Activated CD4-positive, alpha-beta T cell treated with anti-CD3 and anti-CD28 coated beads, Interleukin-2, amount 10 ng/mL, durations not matched to agents 24 days and 14 days (primary cell): Measurements from ENCODE around the gene GSC. TPM values are rescaled to one million over a fixed set of nuclear protein-coding genes. Genes with fewer than 3 reads are reported as not detected.
"Not testable (repeated sequence)": the region's sequence is repeated elsewhere in the genome, so short reads cannot be mapped to it uniquely, and the experiment has no call there.

Experiments used
- DNase-seq: peaks from one replicate; pipeline ENCODE4 v3.0.0; 2022
- H3K27ac Mint-ChIP-seq: one replicate; pipeline ENCODE4 v1.8.0; 2022; ENCODE audit warnings: mild to moderate bottlenecking, mixed read lengths
- H3K27me3 Mint-ChIP-seq: one replicate; pipeline ENCODE4 v1.8.0; 2022; ENCODE audit warnings: mixed read lengths
- H3K36me3 Mint-ChIP-seq: one replicate; pipeline ENCODE4 v1.8.0; 2022; ENCODE audit warnings: low read depth, mild to moderate bottlenecking, mixed read lengths
- H3K4me1 Mint-ChIP-seq: one replicate; pipeline ENCODE4 v1.8.0; 2021; ENCODE audit warnings: mixed read lengths
- H3K4me3 Mint-ChIP-seq: one replicate; pipeline ENCODE4 v1.8.0; 2022; ENCODE audit warnings: mild to moderate bottlenecking, moderate library complexity, mixed read lengths
- H3K9me3 Mint-ChIP-seq: one replicate; pipeline ENCODE4 v1.8.0; 2021; ENCODE audit warnings: mixed read lengths
- intact Hi-C: fragments of 100-400 bp; cut with micrococcal nuclease; formaldehyde crosslinking; loops from one replicate; pipeline ENCODE4 v1.15.1; 2023
- total RNA-seq: library from RNA; stranded (reverse); gene quantifications from 2 replicates; pipeline ENCODE4 v1.2.3, GENCODE V29; 2022

GSC gene
- total RNA-seq, result not detected in 2 replicates

DNA sequence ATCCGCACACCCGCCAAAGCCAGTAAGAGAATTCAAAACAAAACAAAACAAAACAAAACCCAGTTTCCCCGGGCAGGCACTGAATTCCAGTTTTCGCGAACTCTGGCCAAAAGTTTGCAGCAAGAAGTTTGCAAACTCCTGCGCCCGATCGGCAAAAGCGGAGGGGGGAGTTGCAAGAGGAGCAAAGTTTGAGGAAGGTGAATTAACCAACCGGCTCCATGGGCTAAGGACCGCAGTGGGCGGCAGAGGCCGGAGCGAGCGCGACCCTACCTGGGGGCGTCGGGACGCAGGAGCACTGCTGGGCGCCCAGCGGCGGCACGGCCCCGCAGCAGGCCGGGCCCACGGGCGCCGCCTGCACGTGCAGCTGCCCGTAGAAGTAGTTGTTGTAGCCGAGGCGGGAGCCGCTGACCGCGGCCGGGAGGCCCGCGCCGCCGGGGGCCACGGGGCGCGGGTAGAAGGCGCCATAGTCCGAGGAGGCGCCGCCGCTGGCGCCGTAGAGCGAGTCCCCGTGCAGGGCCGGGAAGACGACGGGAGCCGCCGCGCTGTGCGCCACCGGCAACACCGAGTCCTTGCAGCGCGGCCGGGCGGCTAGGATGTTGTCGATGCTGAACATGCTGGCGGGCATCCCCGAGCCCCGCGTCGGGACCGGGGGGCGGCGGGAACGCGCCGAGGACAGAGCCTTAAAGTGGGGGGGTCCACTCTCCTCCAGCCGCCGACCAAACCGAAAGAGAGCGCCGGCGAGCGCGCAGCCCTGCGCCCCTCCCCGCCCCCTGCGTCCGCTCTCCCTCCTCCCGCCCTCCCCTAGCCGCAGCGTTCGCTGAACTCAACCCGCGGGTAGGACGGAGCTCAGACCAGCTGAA lies at the start of gene GSC:
Gene GSC (minus strand): TSS at position 723 of the 860 bp plus-strand sequence. CDS start 98 bp downstream, at position 625.
- DNase-seq, result peak; percentile 69
- Mint-ChIP-seq H3K9me3 (peaks cover 20% of the 10 kb centered on the region), H3K36me3 (peaks cover 7% of the 10 kb centered on the region), H3K4me3 (peak within 1 kb of the TSS; percentile 66), H3K27me3 (peaks cover 86% of the 10 kb centered on the region), H3K27ac (peak within 1 kb of the TSS; percentile 54), H3K4me1 (peaks cover 9% of the 10 kb centered on the region)
- intact Hi-C loops, result no loop called here

DNA sequence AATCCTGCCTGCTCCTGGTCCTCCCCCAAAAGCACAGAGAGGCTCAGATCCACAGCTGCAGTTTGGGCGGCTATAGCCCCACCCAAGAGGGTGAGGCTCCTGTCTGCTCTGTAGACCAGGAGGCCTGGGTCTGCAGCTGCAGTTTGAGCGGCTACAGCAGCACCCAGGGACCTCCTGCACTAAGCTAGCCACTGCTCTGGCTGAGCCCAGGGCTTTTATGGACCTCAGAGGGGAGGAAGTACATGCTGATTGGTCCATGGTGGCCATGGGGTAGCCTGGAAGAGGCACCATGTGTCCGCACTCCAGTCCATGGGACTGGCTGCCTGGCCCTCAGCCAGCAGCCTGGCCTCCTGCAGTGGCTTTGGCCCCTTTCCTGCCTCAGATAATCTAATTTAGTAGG lies 49.6 kb upstream of the GSC start:
- H3K27ac Mint-ChIP-seq, result no peak overlapping the region
- H3K4me1 Mint-ChIP-seq, result no peaks in the 10 kb centered on the region
- H3K4me3 Mint-ChIP-seq, result no peak overlapping the region
- H3K27me3 Mint-ChIP-seq, result no peaks in the 10 kb centered on the region
- intact Hi-C loops, result no loop called here
- no peaks in the 10 kb centered on the region for H3K36me3 Mint-ChIP-seq
- DNase-seq, result no peak
- H3K9me3 Mint-ChIP-seq, result no peaks in the 10 kb centered on the region

DNA sequence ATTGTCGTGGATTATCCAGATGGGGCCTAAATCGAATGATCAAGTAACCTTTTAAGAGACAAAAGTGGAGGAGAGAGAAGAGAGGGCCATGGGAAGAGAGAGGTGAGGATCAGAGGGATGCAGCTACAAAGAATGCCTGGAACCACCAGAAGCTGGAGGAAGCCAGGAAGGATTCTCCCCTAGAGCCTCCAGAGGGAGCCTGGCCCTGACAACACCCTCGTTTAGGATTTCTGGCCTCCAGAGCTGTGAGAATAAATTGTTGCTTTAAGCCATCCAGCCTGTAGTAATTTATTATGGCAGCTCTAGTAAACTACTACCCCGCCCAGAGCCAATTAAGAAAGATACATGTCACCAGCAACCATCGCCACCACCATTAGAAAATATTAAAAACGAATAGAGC lies 46.2 kb upstream of the GSC start:
- no peak for DNase-seq
- Mint-ChIP-seq H3K27me3 (no peaks in the 10 kb centered on the region), H3K36me3 (no peaks in the 10 kb centered on the region), H3K4me3 (no peak overlapping the region), H3K9me3 (no peaks in the 10 kb centered on the region), H3K4me1 (no peaks in the 10 kb centered on the region), H3K27ac (no peak overlapping the region)
- intact Hi-C loops, result no loop called here

DNA sequence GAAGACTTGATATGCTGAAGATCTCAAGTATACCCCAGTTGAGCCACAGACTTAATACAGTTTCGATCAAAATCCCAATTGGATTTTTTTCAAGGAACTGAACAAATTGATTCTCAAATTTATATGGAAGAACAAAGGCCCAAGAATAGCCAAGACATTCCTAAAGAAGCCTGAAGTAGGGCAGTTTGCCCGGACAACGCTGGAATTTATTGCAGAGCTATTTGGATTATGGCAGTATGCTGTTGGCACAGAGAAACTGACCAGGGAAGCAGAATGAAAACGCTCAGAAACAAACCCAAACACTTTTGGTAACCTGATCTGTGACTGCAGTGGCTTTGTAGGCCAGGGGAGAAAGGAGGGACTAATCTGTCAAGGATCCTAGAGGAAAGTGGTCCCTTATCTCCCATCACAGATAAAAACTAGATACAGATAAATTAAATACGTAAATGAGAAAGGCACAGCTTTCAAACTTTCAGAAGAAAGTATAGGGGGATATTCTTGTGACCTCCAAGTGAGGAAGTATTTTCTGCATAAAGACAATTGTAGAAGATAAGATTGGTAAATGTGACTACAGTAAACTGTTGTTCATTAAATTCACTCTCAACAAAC lies 35.9 kb upstream of the GSC start:
- no peak for DNase-seq
- Mint-ChIP-seq H3K27me3 (peaks cover 2% of the 10 kb centered on the region), H3K4me3 (no peak overlapping the region), H3K36me3 (no peaks in the 10 kb centered on the region), H3K9me3 (no peaks in the 10 kb centered on the region), H3K27ac (no peak overlapping the region), H3K4me1 (no peaks in the 10 kb centered on the region)
- intact Hi-C loops, result no loop called here

DNA sequence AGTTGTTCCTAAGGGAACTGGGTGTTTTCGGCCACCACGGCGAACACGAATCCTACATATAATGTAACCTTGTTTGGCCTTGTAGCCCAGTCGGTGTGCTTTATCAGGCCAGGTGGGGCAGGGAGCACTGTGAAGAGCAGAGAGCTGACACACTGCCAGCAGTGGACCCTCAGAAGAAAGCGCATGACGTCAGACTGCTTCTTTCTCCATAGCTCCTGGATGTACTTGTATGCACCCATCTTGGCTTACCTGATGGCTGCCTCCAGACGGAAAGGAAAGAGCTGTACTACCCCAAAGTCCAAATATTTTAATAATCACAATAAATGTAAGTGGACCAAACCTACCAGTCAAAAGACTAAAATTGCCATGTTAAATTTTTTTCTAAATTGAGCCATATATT lies 31.3 kb upstream of the GSC start:
- H3K9me3 Mint-ChIP-seq, result no peaks in the 10 kb centered on the region
- intact Hi-C loops, result no loop called here
- no peak for DNase-seq
- no peak overlapping the region for H3K4me3 Mint-ChIP-seq
- H3K36me3 Mint-ChIP-seq, result no peaks in the 10 kb centered on the region
- H3K4me1 Mint-ChIP-seq, result no peaks in the 10 kb centered on the region
- peaks cover 2% of the 10 kb centered on the region for H3K27me3 Mint-ChIP-seq
- no peak overlapping the region for H3K27ac Mint-ChIP-seq

DNA sequence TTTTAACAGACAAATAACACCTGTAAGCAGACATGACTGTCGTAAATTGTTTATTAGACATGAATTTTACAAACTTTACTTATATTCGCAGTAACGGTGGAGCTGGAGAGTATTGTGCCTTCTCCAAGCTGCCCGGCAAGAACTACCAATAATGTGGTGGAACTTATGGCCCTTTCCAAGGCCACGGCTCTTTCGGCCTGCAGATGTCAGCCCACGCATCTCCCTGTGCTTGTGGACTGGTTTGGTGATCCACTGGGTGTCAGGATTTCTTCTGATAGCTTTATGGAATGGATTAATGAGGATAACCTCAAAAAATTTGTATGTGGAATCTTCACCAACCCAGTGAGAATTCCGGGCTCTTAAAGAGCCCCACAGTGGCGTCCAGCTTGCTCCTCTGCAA lies 30.9 kb upstream of the GSC start:
- H3K36me3 Mint-ChIP-seq, H3K9me3 Mint-ChIP-seq, intact Hi-C loops, H3K4me3 Mint-ChIP-seq, H3K27me3 Mint-ChIP-seq, H3K4me1 Mint-ChIP-seq, DNase-seq, H3K27ac Mint-ChIP-seq: not testable (repeated sequence)

DNA sequence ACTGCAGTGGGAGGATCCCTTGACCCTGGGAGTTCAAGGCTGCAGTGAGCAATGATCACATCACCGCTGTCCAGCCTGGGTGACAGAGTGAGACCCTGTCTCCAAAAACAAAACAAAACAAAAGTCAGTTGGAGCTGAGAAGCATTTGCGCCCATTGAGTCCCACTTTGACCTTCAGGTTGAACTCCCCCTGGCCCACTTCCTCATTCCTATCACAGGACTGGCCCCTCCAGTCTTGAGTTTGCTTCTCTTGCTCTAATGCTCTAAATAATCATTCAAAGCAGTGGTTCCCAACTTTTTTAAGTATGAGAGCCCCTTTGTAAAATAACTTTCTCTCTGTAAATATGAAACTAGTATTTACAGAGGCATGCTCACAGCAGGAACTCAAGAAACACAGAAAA lies 28.0 kb upstream of the GSC start:
- Mint-ChIP-seq H3K9me3 (no peaks in the 10 kb centered on the region), H3K36me3 (no peaks in the 10 kb centered on the region), H3K27ac (no peak overlapping the region), H3K4me3 (no peak overlapping the region), H3K4me1 (no peaks in the 10 kb centered on the region), H3K27me3 (no peaks in the 10 kb centered on the region)
- intact Hi-C loops, result no loop called here
- DNase-seq, result no peak

DNA sequence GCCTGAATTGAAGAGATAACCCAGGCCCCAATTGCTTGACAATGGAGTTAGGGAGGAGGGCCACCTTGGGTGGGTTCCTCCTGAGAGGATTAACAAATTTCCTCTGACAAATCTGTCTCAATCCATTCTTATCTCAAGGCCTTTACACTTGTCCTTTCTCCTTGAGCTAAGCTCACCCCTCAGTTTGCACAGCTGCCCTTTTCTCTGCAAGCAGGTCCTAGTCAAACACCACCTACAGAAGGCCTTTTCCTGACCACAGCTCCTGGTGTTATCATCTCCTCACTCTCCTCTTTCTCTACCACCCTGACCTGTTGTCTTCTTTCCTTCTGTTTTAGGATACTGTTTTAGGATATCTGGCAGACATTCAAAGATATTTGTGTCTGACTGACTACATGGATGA lies 26.4 kb upstream of the GSC start:
- DNase-seq, result no peak
- Mint-ChIP-seq H3K27me3 (no peaks in the 10 kb centered on the region), H3K9me3 (no peaks in the 10 kb centered on the region), H3K36me3 (no peaks in the 10 kb centered on the region), H3K4me1 (no peaks in the 10 kb centered on the region), H3K4me3 (no peak overlapping the region), H3K27ac (no peak overlapping the region)
- intact Hi-C loops, result no loop called here

DNA sequence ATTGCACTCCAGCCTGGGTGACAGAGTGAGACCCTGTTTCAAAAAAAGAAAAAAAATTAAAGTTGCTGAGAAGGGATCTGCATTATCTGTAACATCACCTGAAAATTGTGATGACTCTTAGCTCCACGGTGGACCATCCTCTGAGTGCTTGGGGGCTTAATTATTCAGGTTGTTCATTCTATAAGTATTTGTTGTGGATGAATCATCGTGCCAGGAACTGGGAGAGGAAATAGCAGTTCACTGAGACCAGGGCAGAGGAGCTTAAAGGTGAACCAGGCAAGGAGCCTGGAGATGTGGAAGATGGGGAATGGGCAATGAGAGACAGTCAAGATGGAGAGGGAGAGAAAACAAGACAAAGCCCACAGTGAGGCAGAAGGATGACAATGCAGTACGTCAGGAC lies 25.5 kb upstream of the GSC start:
- Mint-ChIP-seq H3K4me3 (no peak overlapping the region), H3K9me3 (no peaks in the 10 kb centered on the region), H3K27ac (no peak overlapping the region), H3K36me3 (no peaks in the 10 kb centered on the region), H3K4me1 (no peaks in the 10 kb centered on the region), H3K27me3 (no peaks in the 10 kb centered on the region)
- intact Hi-C loops, result no loop called here
- no peak for DNase-seq

DNA sequence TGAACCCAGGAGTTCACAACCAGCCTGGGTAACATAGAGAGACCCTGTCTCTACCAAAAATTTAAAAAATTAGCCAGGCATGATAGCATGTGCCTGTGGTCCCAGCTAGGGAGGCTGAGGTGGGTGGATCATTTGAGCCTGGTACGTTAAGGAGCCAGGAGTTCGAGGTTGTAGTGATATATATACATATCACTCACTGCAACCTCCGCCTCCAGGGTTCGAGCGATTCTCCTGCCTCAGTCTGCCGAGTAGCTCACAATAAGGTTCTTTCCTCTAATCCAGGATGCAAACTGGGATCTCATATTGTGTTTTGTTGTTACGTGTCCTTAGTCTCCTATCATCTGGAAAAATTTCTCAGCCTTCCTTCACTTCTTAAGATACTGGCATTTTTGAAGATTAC lies 24.0 kb upstream of the GSC start:
- no peaks in the 10 kb centered on the region for H3K9me3 Mint-ChIP-seq
- intact Hi-C loops, result no loop called here
- H3K27me3 Mint-ChIP-seq, result no peaks in the 10 kb centered on the region
- H3K36me3 Mint-ChIP-seq, result no peaks in the 10 kb centered on the region
- no peak overlapping the region for H3K4me3 Mint-ChIP-seq
- no peaks in the 10 kb centered on the region for H3K4me1 Mint-ChIP-seq
- DNase-seq, result no peak
- no peak overlapping the region for H3K27ac Mint-ChIP-seq

DNA sequence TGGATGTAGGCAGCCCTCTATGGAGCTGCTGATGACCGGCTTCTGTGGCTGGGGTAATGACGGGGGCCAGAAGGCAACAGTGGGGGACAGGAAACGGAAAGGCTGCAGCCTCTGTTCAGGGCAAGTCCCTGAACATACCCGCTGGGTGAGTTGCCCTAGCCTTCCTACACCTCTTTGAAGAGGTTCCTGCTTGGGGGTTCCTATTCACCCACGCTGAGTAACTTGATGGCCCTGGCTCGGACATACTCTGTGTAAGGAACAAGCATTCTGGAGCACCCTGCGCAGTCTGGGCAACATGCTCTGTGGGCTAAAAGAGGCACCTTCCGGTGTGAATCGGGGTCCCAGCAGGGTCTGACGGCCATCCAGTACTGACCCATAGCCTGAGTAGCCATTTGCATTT lies 17.7 kb upstream of the GSC start:
- H3K36me3 Mint-ChIP-seq, result no peaks in the 10 kb centered on the region
- no peak for DNase-seq
- H3K27me3 Mint-ChIP-seq, result no peaks in the 10 kb centered on the region
- no peak overlapping the region for H3K4me3 Mint-ChIP-seq
- no peaks in the 10 kb centered on the region for H3K9me3 Mint-ChIP-seq
- no peaks in the 10 kb centered on the region for H3K4me1 Mint-ChIP-seq
- no peak overlapping the region for H3K27ac Mint-ChIP-seq
- intact Hi-C loops, result no loop called here

DNA sequence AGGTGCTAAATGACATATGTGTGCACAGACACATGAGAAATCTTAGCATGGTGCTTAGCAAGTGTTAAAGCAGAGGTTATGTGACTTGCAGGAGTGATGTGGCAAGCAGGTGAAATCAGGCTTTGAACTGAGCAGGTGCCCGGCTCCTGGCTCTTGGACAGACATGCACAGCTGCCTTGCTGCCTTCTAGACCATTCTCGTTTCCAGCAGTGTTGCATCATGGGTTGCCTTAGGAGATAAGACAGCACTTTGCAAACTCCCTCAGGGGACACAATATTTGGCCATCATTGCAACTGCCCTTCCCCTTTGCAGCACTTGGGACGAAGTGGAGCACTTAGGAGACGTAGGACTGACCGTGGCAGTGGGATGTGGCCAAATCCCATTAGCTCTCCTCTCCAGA lies 17.2 kb upstream of the GSC start:
- no peak for DNase-seq
- H3K9me3 Mint-ChIP-seq, result no peaks in the 10 kb centered on the region
- no peaks in the 10 kb centered on the region for H3K36me3 Mint-ChIP-seq
- H3K27me3 Mint-ChIP-seq, result no peaks in the 10 kb centered on the region
- H3K4me3 Mint-ChIP-seq, result no peak overlapping the region
- no peak overlapping the region for H3K27ac Mint-ChIP-seq
- no peaks in the 10 kb centered on the region for H3K4me1 Mint-ChIP-seq
- intact Hi-C loops, result no loop called here

DNA sequence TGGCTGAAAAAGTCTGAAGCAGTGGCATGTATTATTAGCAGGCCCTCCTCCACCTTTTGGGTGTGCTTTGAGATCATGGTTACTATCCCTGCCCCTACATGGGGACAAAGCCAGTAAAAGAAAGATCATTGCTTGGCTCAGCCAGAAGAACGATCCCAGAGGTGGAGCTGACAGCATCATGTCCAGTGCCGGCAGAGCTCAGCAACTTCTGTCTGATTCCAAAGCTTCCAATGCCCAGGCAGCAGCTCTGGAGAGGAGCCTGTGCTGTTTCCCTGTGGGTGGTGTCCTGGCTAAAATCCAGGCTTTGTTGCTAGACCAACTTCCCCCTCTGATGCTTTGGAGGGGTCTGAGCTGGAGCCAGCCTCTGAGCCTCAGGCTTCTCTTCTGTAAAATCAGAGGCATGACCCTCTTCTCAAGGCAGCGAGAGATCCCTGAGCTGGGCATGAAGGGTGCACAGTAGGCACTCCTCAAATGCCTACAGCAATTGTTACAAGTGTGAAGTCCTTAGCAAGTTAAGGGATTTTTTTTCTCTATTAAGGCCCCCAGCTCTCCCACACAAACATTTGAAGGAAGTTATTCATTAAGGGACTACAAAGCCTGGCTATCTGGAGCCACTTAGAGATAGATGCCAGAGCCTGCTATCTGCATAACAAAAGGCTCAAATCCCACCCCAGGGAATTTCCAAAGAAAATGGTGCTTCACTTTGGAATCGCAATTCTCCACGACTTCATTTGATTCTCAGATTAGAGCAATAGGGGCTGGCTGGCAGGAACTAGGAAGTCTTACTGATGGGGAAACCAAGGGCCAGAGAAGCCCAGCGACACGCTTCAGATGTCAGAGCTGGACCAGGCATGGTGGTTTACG lies 10.9 kb upstream of the GSC start:
- peaks cover under 1% of the 10 kb centered on the region for H3K4me1 Mint-ChIP-seq
- no peak overlapping the region for H3K4me3 Mint-ChIP-seq
- intact Hi-C loops, result no loop called here
- H3K27ac Mint-ChIP-seq, result no peak overlapping the region
- no peaks in the 10 kb centered on the region for H3K36me3 Mint-ChIP-seq
- DNase-seq, result no peak
- no peaks in the 10 kb centered on the region for H3K9me3 Mint-ChIP-seq
- H3K27me3 Mint-ChIP-seq, result peaks cover 25% of the 10 kb centered on the region

DNA sequence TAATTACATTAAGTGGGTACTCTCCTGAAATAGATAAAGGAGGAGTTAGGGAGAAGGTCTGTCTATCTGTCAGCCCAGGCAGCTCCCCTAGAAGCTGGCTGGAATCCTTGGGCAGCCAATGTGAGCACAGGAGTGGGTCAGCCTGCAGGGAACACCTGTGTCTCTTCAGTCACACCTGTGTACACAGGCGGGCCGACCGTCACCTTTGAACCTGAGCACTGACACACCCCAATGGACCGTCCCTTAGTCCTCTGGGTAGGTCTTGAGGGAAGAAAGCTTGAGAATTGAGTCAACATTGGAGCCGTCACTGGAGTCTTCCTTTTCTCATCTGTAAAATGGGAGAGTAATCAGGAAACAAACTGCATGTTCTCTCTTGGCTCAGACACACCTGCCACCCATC lies 9.8 kb upstream of the GSC start:
- Mint-ChIP-seq H3K36me3 (no peaks in the 10 kb centered on the region), H3K9me3 (peaks cover 3% of the 10 kb centered on the region), H3K4me1 (peaks cover 4% of the 10 kb centered on the region), H3K27ac (no peak overlapping the region), H3K4me3 (no peak overlapping the region), H3K27me3 (peaks cover 36% of the 10 kb centered on the region)
- intact Hi-C loops, result no loop called here
- DNase-seq, result no peak
